Panc1 (cell line): ENCODE measurements around the gene FAM107A. TPM values are rescaled to one million over a fixed set of nuclear protein-coding genes. Genes with fewer than 3 reads are reported as not detected.

Experiments used
- ATAC-seq: fragments of 200-7000 bp; cut with Tn5 transposase; 2 replicates; pipeline ENCODE4 v1.9.1; 2020; ENCODE audit warnings: mild to moderate bottlenecking, moderate library complexity
- BruUV-seq: library from RNA; stranded (reverse); fragments of 400-500 nt; replicated peaks from 2 replicates; lab custom pipeline; 2021; lab: Mats Ljungman, UMichigan
- CTCF ChIA-PET: fragments of 300-600 bp; sonication (Branson Sonifier 250); formaldehyde crosslinking; loops from one replicate; lab custom pipeline; 2022; ENCODE audit warnings: antibody characterized with exemption; lab: Charles Lee
- POLR2A ChIA-PET: fragments of 300-600 bp; sonication (Branson Sonifier 250); formaldehyde crosslinking; loops from one replicate; lab custom pipeline; 2022; ENCODE audit warnings: antibody characterized with exemption; lab: Charles Lee
- DNase-seq: peaks from one replicate; pipeline ENCODE4 v3.0.0-alpha.2; 2010; ENCODE audit warnings: low read depth, low spot score
- H3K27ac ChIP-seq: 2 replicates; pipeline ENCODE4 v1.5.1; 2011; ENCODE audit warnings: mild to moderate bottlenecking, low read length, inconsistent platforms
- H3K27me3 ChIP-seq: fragments of 200-500 bp; sonication (Bioruptor generic); 2 replicates; pipeline ENCODE4 v1.6.0; 2014; ENCODE audit warnings: low read length, inconsistent platforms; ENCODE audit not compliant: control insufficient read depth, insufficient read depth
- H3K36me3 ChIP-seq: fragments of 200-500 bp; sonication (Bioruptor generic); 2 replicates; pipeline ENCODE4 v1.5.1; 2014; ENCODE audit warnings: inconsistent platforms, mild to moderate bottlenecking, low read length, moderate library complexity; ENCODE audit not compliant: control insufficient read depth, insufficient read depth
- H3K4me1 ChIP-seq: 2 replicates; pipeline ENCODE4 v1.5.1; 2011; ENCODE audit warnings: inconsistent platforms, mild to moderate bottlenecking, low read length, moderate library complexity; ENCODE audit not compliant: control insufficient read depth, insufficient read depth
- H3K4me3 ChIP-seq, 2 experiments: 2 replicates each; pipeline ENCODE4 v1.5.1; 2011 to 2012; ENCODE audit warnings: low read depth in 2 of 2, low read length in 2 of 2, mild to moderate bottlenecking in 2 of 2, inconsistent platforms in 1 of 2, moderate library complexity in 1 of 2
- H3K9me3 ChIP-seq: fragments of 200-500 bp; sonication (Bioruptor generic); 2 replicates; pipeline ENCODE4 v1.5.1; 2014; ENCODE audit warnings: low read depth, mild to moderate bottlenecking, inconsistent platforms, low read length, moderate library complexity; ENCODE audit not compliant: control insufficient read depth, insufficient read depth
- CTCF ChIP-seq: fragments of 450-650 bp; IDR thresholded peaks from 2 replicates; pipeline ENCODE4 v1.5.1; 2017; ENCODE audit warnings: mild to moderate bottlenecking
- POLR2AphosphoS5 ChIP-seq: IDR thresholded peaks from 2 replicates; pipeline ENCODE4 v1.6.1; 2012; ENCODE audit warnings: mild to moderate bottlenecking, low read depth, low read length, moderate library complexity
- REST ChIP-seq, 2 experiments: IDR thresholded peaks; 2 replicates each; pipeline ENCODE4 v1.6.1; 2011 to 2012; ENCODE audit warnings: low read depth in 2 of 2, control low read depth in 1 of 2, low read length in 1 of 2, mild to moderate bottlenecking in 1 of 2, moderate library complexity in 1 of 2; ENCODE audit not compliant: insufficient read depth in 1 of 2
- SIN3A ChIP-seq: IDR thresholded peaks from 2 replicates; pipeline ENCODE4 v1.6.1; 2012; ENCODE audit warnings: low read depth, mild to moderate bottlenecking, low read length, moderate library complexity, borderline replicate concordance; ENCODE audit not compliant: insufficient read depth
- TCF7L2 ChIP-seq: IDR thresholded peaks from 2 replicates; pipeline ENCODE4 v1.6.1; 2011; ENCODE audit warnings: mild to moderate bottlenecking, low read depth, low read length, inconsistent platforms
- in situ Hi-C: cut with HindIII; loops from 2 replicates; pipeline ENCODE4 v1.10.0; 2016; ENCODE audit warnings: low sequenced_read_pairs, low pct_unique_long_range_greater_than_20kb
- intact Hi-C: fragments of 100-400 bp; cut with micrococcal nuclease; formaldehyde crosslinking; loops from one replicate; pipeline ENCODE4 v1.10.0; 2022; ENCODE audit not compliant: unreplicated experiment
- total RNA-seq: library from RNA; stranded (reverse); gene quantifications from one replicate; pipeline ENCODE4 v1.2.1, GENCODE V29; 2021; ENCODE audit not compliant: unreplicated experiment

FAM107A gene
- total RNA-seq, 1 experiment from 2014 or later, result 0.08 TPM

GRCh38 chr3:58585005-58585786 lies 8.0 kb upstream of the FAM107A start:
- TF ChIP-seq CTCF (peak; percentile 80), SIN3A (no peak), POLR2AphosphoS5 (no peak), REST (IDR thresholded peaks at IDR 0.05; ENCODE audit: insufficient read depth in 1 of 2, low read depth in 2 of 2, low read length in 1 of 2) (0 out of 4 replicates have a peak, but pooled peaks of 1 of the 2 experiments have one; percentile 57), TCF7L2 (no peak)

GRCh38 chr3:58584690-58585004 lies 7.5 kb upstream of the FAM107A start:
- H3K4me1 ChIP-seq, result peaks cover 10% of the 10 kb centered on the region; the same call in 1 of the 2 replicates
- TF ChIP-seq POLR2AphosphoS5 (no peak), SIN3A (no peak), CTCF (no peak), REST (IDR thresholded peaks at IDR 0.05; ENCODE audit: insufficient read depth in 1 of 2, low read depth in 2 of 2, low read length in 1 of 2) (no peak), TCF7L2 (no peak)
- peak overlapping the region; percentile 61 to 77 for H3K4me3 ChIP-seq
- intact Hi-C loops (loop anchor here (5.0 kb wide), 1 partner anchor 43 kb away; no protein-coding TSS in a partner anchor), in situ Hi-C loops (no loop called here)
- H3K27ac ChIP-seq, result peak overlapping the region; percentile 74; the same call in 1 of the 2 replicates
- CTCF ChIA-PET, result no interaction called here
- no peak for DNase-seq
- no peaks in the 10 kb centered on the region for H3K36me3 ChIP-seq
- ATAC-seq, result peak; percentile 46
- POLR2A ChIA-PET, result no interaction called here
- no peaks in the 10 kb centered on the region for H3K27me3 ChIP-seq
- BruUV-seq, result no TSS peak
- H3K9me3 ChIP-seq, result no peaks in the 10 kb centered on the region

More at GRCh38 chr3:58585005-58585786, 8.0 kb upstream of the FAM107A start:
- Histone ChIP-seq H3K27me3 (no peaks in the 10 kb centered on the region), H3K4me3 (peak overlapping the region; percentile 61 to 77), H3K9me3 (no peaks in the 10 kb centered on the region), H3K27ac (peak overlapping the region; percentile 74), H3K4me1 (peaks cover 10% of the 10 kb centered on the region; the same call in 1 of the 2 replicates), H3K36me3 (no peaks in the 10 kb centered on the region)
- ChIA-PET CTCF (no interaction called here), POLR2A (no interaction called here)
- intact Hi-C loops (loop anchor here (5.0 kb wide), 1 partner anchor 42 kb away; no protein-coding TSS in a partner anchor), in situ Hi-C loops (no loop called here)
- DNase-seq (no peak), ATAC-seq (peak; percentile 98)
- BruUV-seq, result no TSS peak
